CD4-positive, alpha-beta T cell (primary cell): Measurements from ENCODE around the gene PUM2. TPM values are rescaled to one million over a fixed set of nuclear protein-coding genes. Genes with fewer than 3 reads are reported as not detected.

Source experiments
- ATAC-seq: fragments of 200-7000 bp; cut with Tn5 transposase; one replicate; pipeline ENCODE4 v1.10.0; 2022; ENCODE audit warnings: mild to moderate bottlenecking; ENCODE audit not compliant: poor library complexity
- CTCF ChIA-PET: fragments of 350-600 bp; sonication (Branson Sonifier 250); formaldehyde crosslinking; loops from one replicate; lab custom pipeline; 2021; ENCODE audit warnings: antibody characterized with exemption, inconsistent platforms; lab: Charles Lee
- POLR2A ChIA-PET: fragments of 350-600 bp; sonication (Branson Sonifier 250); formaldehyde crosslinking; loops from one replicate; lab custom pipeline; 2021; ENCODE audit warnings: antibody characterized with exemption, inconsistent platforms; lab: Charles Lee
- DNase-seq, 14 experiments: peaks; one replicate each; pipeline ENCODE4 v3.0.0-alpha.2; 2013 to 2020; ENCODE audit warnings: mixed read lengths in 2 of 14
- H3K27ac ChIP-seq, 2 donors: one replicate each; pipeline versions ENCODE4 v1.5.1 to v1.7.0; 2013; ENCODE audit warnings: low read length in 2 of 2, low read depth in 1 of 2, mild to moderate bottlenecking in 1 of 2
- H3K27me3 ChIP-seq, 2 experiments: 1 replicate in 1 of 2; 2 replicates in 1 of 2; pipeline versions ENCODE4 v1.6.1 to v1.7.0; 2013; ENCODE audit warnings: low read length in 2 of 2, control low read depth in 1 of 2, mild to moderate bottlenecking in 1 of 2, moderate library complexity in 1 of 2; ENCODE audit not compliant: insufficient read depth in 2 of 2, control insufficient read depth in 1 of 2
- H3K36me3 ChIP-seq: one replicate; pipeline ENCODE4 v1.6.1; 2013; ENCODE audit warnings: low read length, control low read depth; ENCODE audit not compliant: insufficient read depth
- H3K4me1 ChIP-seq: one replicate; pipeline ENCODE4 v1.6.1; 2013; ENCODE audit warnings: low read length, control low read depth; ENCODE audit not compliant: insufficient read depth
- H3K4me3 ChIP-seq: one replicate; pipeline ENCODE4 v1.5.1; 2013; ENCODE audit warnings: mild to moderate bottlenecking, low read length, moderate library complexity
- H3K9me3 ChIP-seq, 2 experiments: 1 replicate in 1 of 2; 2 replicates in 1 of 2; pipeline versions ENCODE4 v1.6.1 to v1.7.0; 2013; ENCODE audit warnings: low read length in 2 of 2, mild to moderate bottlenecking in 2 of 2, control low read depth in 1 of 2, moderate library complexity in 1 of 2; ENCODE audit not compliant: control insufficient read depth in 1 of 2, insufficient read depth in 1 of 2
- H3K27ac Mint-ChIP-seq: one replicate; pipeline ENCODE4 v1.8.0; 2020; ENCODE audit warnings: mixed read lengths
- H3K27me3 Mint-ChIP-seq: one replicate; pipeline ENCODE4 v1.8.0; 2021; ENCODE audit warnings: mixed read lengths
- H3K36me3 Mint-ChIP-seq: one replicate; pipeline ENCODE4 v1.8.0; 2021; ENCODE audit warnings: low read depth, mixed read lengths
- H3K4me1 Mint-ChIP-seq: one replicate; pipeline ENCODE4 v1.8.0; 2021; ENCODE audit warnings: low read depth, mixed read lengths
- H3K4me3 Mint-ChIP-seq: one replicate; pipeline ENCODE4 v1.8.0; 2020; ENCODE audit warnings: mild to moderate bottlenecking, mixed read lengths
- H3K9me3 Mint-ChIP-seq: one replicate; pipeline ENCODE4 v1.8.0; 2020; ENCODE audit warnings: mixed read lengths
- intact Hi-C, 2 experiments: fragments of 100-400 bp; cut with DNase I in 1 of 2; cut with micrococcal nuclease in 1 of 2; formaldehyde crosslinking; loops; one replicate each; pipeline versions ENCODE4 v1.15.1 to v1.9.0; 2023 to 2025; cut with DNase I, micrococcal nuclease
- total RNA-seq, 174 experiments: library from RNA in 2 of 174; stranded (reverse) in 2 of 174; gene quantifications; one replicate each; pipeline ENCODE4 v1.2.3 and lab custom pipeline; 2021 to 2026
- TF ChIP-seq, protein P1 (sequence below): fragments of 200-600 bp; IDR thresholded peaks from one replicate; pipeline ENCODE4 v1.8.0; 2022; ENCODE audit warnings: antibody characterized with exemption, mild to moderate bottlenecking

PUM2 gene
- total RNA-seq, 2 experiments from 2014 or later = 94.9 to 95.4 TPM

- H3K27me3 Mint-ChIP-seq = peaks cover 44% of the 10 kb centered on the region
- no peak overlapping the region for H3K4me3 Mint-ChIP-seq
- Histone ChIP-seq H3K4me3 (no peak overlapping the region), H3K27me3 (peaks cover 20 to 38% of the 10 kb centered on the region in 2 experiments), H3K4me1 (peaks cover 16% of the 10 kb centered on the region), H3K9me3 (peaks cover 0 to 7% of the 10 kb centered on the region in 2 experiments), H3K36me3 (no peaks in the 10 kb centered on the region), H3K27ac (no peak overlapping the region)
- H3K36me3 Mint-ChIP-seq = no peaks in the 10 kb centered on the region
- intact Hi-C loops = no loop called here
- ATAC-seq (no peak), DNase-seq (no peak)
- H3K9me3 Mint-ChIP-seq = no peaks in the 10 kb centered on the region
- no peaks in the 10 kb centered on the region for H3K4me1 Mint-ChIP-seq
- CTCF ChIA-PET = no interaction called here
- TF ChIP-seq, protein P1, sequence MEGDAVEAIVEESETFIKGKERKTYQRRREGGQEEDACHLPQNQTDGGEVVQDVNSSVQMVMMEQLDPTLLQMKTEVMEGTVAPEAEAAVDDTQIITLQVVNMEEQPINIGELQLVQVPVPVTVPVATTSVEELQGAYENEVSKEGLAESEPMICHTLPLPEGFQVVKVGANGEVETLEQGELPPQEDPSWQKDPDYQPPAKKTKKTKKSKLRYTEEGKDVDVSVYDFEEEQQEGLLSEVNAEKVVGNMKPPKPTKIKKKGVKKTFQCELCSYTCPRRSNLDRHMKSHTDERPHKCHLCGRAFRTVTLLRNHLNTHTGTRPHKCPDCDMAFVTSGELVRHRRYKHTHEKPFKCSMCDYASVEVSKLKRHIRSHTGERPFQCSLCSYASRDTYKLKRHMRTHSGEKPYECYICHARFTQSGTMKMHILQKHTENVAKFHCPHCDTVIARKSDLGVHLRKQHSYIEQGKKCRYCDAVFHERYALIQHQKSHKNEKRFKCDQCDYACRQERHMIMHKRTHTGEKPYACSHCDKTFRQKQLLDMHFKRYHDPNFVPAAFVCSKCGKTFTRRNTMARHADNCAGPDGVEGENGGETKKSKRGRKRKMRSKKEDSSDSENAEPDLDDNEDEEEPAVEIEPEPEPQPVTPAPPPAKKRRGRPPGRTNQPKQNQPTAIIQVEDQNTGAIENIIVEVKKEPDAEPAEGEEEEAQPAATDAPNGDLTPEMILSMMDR = no peak
- POLR2A ChIA-PET = no interaction called here
- H3K27ac Mint-ChIP-seq = no peak overlapping the region
Measured at GRCh38 chr2:20227894-20228505, 122.6 kb downstream of the PUM2 start.

DNA sequence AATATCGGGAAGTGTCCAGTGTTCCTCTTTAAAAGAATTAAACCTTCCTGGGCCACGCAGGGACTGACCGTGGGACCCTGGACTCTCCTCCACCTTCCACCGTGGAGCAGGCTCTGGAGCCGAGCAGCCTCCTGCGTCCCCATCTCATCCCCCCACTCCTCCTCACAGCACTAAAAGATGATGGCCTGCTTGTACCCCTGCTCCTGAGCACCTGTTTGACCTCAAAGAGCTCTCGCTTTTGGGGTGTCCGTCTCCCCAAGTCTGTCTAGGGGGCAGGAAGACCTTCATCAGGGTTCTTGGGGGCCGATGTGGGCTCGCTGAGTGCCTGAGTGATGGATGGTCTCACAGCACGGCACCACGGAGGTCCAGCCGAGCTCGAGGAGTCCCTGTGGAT, 124.5 kb downstream of the PUM2 start:
- Histone ChIP-seq H3K4me3 (no peak overlapping the region), H3K36me3 (no peaks in the 10 kb centered on the region), H3K4me1 (peaks cover 16% of the 10 kb centered on the region), H3K9me3 (peaks cover 0 to 7% of the 10 kb centered on the region in 2 experiments), H3K27me3 (peaks cover 22 to 50% of the 10 kb centered on the region in 2 experiments), H3K27ac (no peak overlapping the region)
- peaks cover 53% of the 10 kb centered on the region for H3K27me3 Mint-ChIP-seq
- H3K36me3 Mint-ChIP-seq = no peaks in the 10 kb centered on the region
- no peak overlapping the region for H3K27ac Mint-ChIP-seq
- intact Hi-C loops = no loop called here
- H3K4me1 Mint-ChIP-seq = no peaks in the 10 kb centered on the region
- H3K4me3 Mint-ChIP-seq = no peak overlapping the region
- ChIA-PET POLR2A (no interaction called here), CTCF (no interaction called here)
- TF ChIP-seq, protein P1 = no peak
- ATAC-seq (no peak), DNase-seq (no peak)
- H3K9me3 Mint-ChIP-seq = no peaks in the 10 kb centered on the region

DNA sequence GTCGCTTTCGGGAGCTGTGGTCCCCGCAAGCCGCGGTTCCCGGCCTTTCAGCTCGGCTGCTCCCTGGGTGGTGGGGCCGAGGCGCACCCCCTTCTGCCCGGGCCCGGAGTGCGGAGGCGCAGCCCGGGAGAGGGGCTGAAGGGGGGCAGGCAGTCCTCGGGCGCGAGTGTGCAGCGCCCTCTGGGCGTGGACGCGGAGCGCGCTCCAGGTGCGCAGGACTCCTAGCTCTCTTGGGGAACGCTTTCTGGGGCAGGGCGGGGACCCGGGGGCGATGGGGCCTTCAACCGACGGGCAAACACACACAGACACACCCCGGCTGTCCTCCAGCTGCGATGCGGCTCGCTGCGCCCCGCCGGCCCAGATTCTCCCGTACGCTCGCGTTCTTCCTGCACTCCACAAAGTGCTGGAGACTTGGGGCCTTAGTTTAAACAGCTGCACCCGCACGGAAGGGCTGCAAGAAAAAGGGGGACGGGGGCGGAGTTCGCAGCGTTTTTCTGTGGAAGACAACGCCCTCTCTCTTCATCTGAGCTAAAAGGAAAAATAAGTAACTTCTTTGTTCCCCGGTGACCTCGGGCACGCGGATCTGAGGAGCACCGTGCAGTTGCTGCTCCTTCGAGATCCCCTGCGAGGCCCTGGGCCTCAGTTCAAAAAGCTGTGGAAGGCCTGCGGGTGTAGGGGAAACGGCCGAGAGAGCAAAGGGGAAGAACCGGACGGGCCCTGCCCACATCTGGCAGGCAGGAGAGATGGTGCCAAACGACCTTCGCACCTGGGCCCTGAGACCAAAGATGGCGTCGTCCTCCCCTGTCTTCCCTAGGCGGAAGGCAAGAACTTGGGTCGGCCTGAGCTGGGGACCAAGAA, 125.1 kb downstream of the PUM2 start:
- no peaks in the 10 kb centered on the region for H3K36me3 Mint-ChIP-seq
- no peaks in the 10 kb centered on the region for H3K9me3 Mint-ChIP-seq
- H3K9me3 ChIP-seq = peaks cover 0 to 7% of the 10 kb centered on the region in 2 experiments
- H3K36me3 ChIP-seq = no peaks in the 10 kb centered on the region
- no peak overlapping the region for H3K27ac Mint-ChIP-seq
- ChIA-PET POLR2A (no interaction called here), CTCF (no interaction called here)
- ATAC-seq = peak; percentile 41
- peaks cover 22 to 55% of the 10 kb centered on the region in 2 experiments for H3K27me3 ChIP-seq
- H3K4me1 ChIP-seq = peaks cover 16% of the 10 kb centered on the region
- intact Hi-C loops = no loop called here
- H3K4me3 Mint-ChIP-seq = peak overlapping the region; percentile 56
- H3K27ac ChIP-seq = no peak overlapping the region
- DNase-seq = peak in 4 of 14 experiments; percentile 4 to 39 (median 30)
- TF ChIP-seq, protein P1 = no peak
- peaks cover 53% of the 10 kb centered on the region for H3K27me3 Mint-ChIP-seq
- H3K4me3 ChIP-seq = peak overlapping the region; percentile 10
- no peaks in the 10 kb centered on the region for H3K4me1 Mint-ChIP-seq
